Tibial nerve (tissue), 4 donors: Measurements from ENCODE around the gene TC2N. TPM values are rescaled to one million over a fixed set of nuclear protein-coding genes. Genes with fewer than 3 reads are reported as not detected.

Source experiments
- DNase-seq, 2 donors: peaks; one replicate each; pipeline ENCODE4 v3.0.0-alpha.2; 2019; ENCODE audit warnings: low spot score in 2 of 2
- H3K27ac ChIP-seq, 4 donors: fragments of 200-600 bp; sonication (generic) in 3 of 4; one replicate each; pipeline ENCODE4 v1.5.1; 2017 to 2019; ENCODE audit warnings: mild to moderate bottlenecking in 1 of 4
- H3K27me3 ChIP-seq, 2 donors: fragments of 200-600 bp; sonication (generic) in 1 of 2; one replicate each; pipeline versions ENCODE4 v1.5.1 to v1.6.0; 2017 to 2019
- H3K36me3 ChIP-seq, 3 donors: fragments of 200-600 bp; sonication (generic); one replicate each; pipeline ENCODE4 v1.5.1; 2018 to 2019
- H3K4me1 ChIP-seq, 4 donors: fragments of 200-600 bp; sonication (generic) in 3 of 4; one replicate each; pipeline ENCODE4 v1.5.1; 2017 to 2019
- H3K4me3 ChIP-seq, 4 donors: fragments of 200-600 bp; sonication (generic) in 3 of 4; one replicate each; pipeline ENCODE4 v1.5.1; 2017 to 2019; ENCODE audit warnings: mild to moderate bottlenecking in 1 of 4, moderate library complexity in 1 of 4
- H3K9me3 ChIP-seq, 4 donors: fragments of 200-600 bp; sonication (generic) in 3 of 4; one replicate each; pipeline ENCODE4 v1.5.1; 2017 to 2019
- CTCF ChIP-seq, 5 experiments: fragments of 200-600 bp in 3 of 5; fragments of 450-650 bp in 2 of 5; sonication (generic) in 3 of 5; IDR thresholded peaks; one replicate each; pipeline ENCODE4 v1.5.1; 2016 to 2019; ENCODE audit warnings: antibody characterized with exemption in 5 of 5, mild to moderate bottlenecking in 3 of 5, moderate library complexity in 2 of 5
- EP300 ChIP-seq, 2 donors: sonication (generic); formaldehyde crosslinking; IDR thresholded peaks; one replicate each; pipeline ENCODE4 v1.6.1; 2017; ENCODE audit warnings: antibody characterized with exemption in 2 of 2, mild to moderate bottlenecking in 1 of 2
- POLR2A ChIP-seq, 2 donors: fragments of 450-650 bp; IDR thresholded peaks; one replicate each; pipeline ENCODE4 v1.6.1; 2017; ENCODE audit warnings: antibody characterized with exemption in 2 of 2, mild to moderate bottlenecking in 2 of 2, moderate library complexity in 2 of 2
- WGBS, 2 donors: methylation state at CpG; one replicate each; pipeline ENCODE4 v1.1.5; 2018; 5-methylcytosine and 5-hydroxymethylcytosine counted together
- total RNA-seq, 4 donors: library from RNA; depleted of rRNA; stranded (reverse); fragments of >200 nt; gene quantifications; one replicate each; pipeline ENCODE4 v1.1.0, GENCODE V29; 2016

Gene TC2N
- total RNA-seq, 4 donors from 2014 or later, result 23.4 to 35.2 (median 25.7) TPM

- H3K27ac ChIP-seq, result no peak overlapping the region
- H3K4me1 ChIP-seq, result no peaks in the 10 kb centered on the region
- H3K27me3 ChIP-seq, result no peaks in the 10 kb centered on the region
- 40 to 44% methylated on average over 3 of the region's 3 CpGs for WGBS, 2 donors
- DNase-seq, result no peak
- TF ChIP-seq CTCF (IDR thresholded peaks at IDR 0.05), result no peak
- TF ChIP-seq POLR2A (IDR thresholded peaks at IDR 0.05), result no peak
- TF ChIP-seq EP300 (IDR thresholded peaks at IDR 0.05), result no peak
- no peak overlapping the region for H3K4me3 ChIP-seq
- no peaks in the 10 kb centered on the region for H3K9me3 ChIP-seq
- H3K36me3 ChIP-seq, result no peaks in the 10 kb centered on the region
Measured at GRCh38 chr14:91780452-91780851, 86.9 kb downstream of the TC2N start.

- TF ChIP-seq POLR2A (IDR thresholded peaks at IDR 0.05) (no peak), CTCF (IDR thresholded peaks at IDR 0.05) (no peak), EP300 (IDR thresholded peaks at IDR 0.05) (no peak)
- WGBS, 2 donors, result 92 to 96% methylated on average over 2 of the region's 2 CpGs
- no peaks in the 10 kb centered on the region for H3K9me3 ChIP-seq
Measured at GRCh38 chr14:91778217-91778616, 89.1 kb downstream of the TC2N start.

GRCh38 chr14:91774140-91775096 is 92.9 kb downstream of the TC2N start:
- DNase-seq, result no peak
- Histone ChIP-seq H3K36me3 (no peaks in the 10 kb centered on the region), H3K9me3 (no peaks in the 10 kb centered on the region), H3K4me1 (no peaks in the 10 kb centered on the region), H3K4me3 (no peak overlapping the region), H3K27me3 (no peaks in the 10 kb centered on the region), H3K27ac (no peak overlapping the region)
- TF ChIP-seq EP300 (IDR thresholded peaks at IDR 0.05), result no peak
- no peak for TF ChIP-seq POLR2A (IDR thresholded peaks at IDR 0.05)
- TF ChIP-seq CTCF (IDR thresholded peaks at IDR 0.05), result no peak
- WGBS, 2 donors, result 74 to 75% methylated on average over 5 of the region's 5 CpGs

More at GRCh38 chr14:91778217-91778616, 89.1 kb downstream of the TC2N start:
- Histone ChIP-seq H3K27ac (no peak overlapping the region), H3K27me3 (no peaks in the 10 kb centered on the region), H3K4me1 (no peaks in the 10 kb centered on the region), H3K36me3 (no peaks in the 10 kb centered on the region), H3K4me3 (no peak overlapping the region)
- DNase-seq, result no peak

GRCh38 chr14:91770185-91770584 is 97.2 kb downstream of the TC2N start:
- DNase-seq, result no peak
- H3K36me3 ChIP-seq, result no peaks in the 10 kb centered on the region
- 59 to 73% methylated on average over 2 of the region's 2 CpGs for WGBS, 2 donors
- no peak overlapping the region for H3K27ac ChIP-seq
- no peak overlapping the region for H3K4me3 ChIP-seq
- H3K27me3 ChIP-seq, result no peaks in the 10 kb centered on the region
- TF ChIP-seq POLR2A (IDR thresholded peaks at IDR 0.05), result no peak
- TF ChIP-seq EP300 (IDR thresholded peaks at IDR 0.05), result no peak
- TF ChIP-seq CTCF (IDR thresholded peaks at IDR 0.05), result no peak
- H3K4me1 ChIP-seq, result no peaks in the 10 kb centered on the region
- H3K9me3 ChIP-seq, result no peaks in the 10 kb centered on the region

- no peak overlapping the region for H3K27ac ChIP-seq
- H3K4me1 ChIP-seq, result no peaks in the 10 kb centered on the region
- peaks cover 0 to 17% (median under 1%) of the 10 kb centered on the region in 4 donors for H3K9me3 ChIP-seq
- no peak for DNase-seq
- TF ChIP-seq CTCF (IDR thresholded peaks at IDR 0.05) (no peak), EP300 (IDR thresholded peaks at IDR 0.05) (no peak), POLR2A (IDR thresholded peaks at IDR 0.05) (no peak)
- no peak overlapping the region for H3K4me3 ChIP-seq
- 33 to 34% methylated on average over 4 of the region's 4 CpGs for WGBS, 2 donors
- no peaks in the 10 kb centered on the region for H3K27me3 ChIP-seq
- no peaks in the 10 kb centered on the region for H3K36me3 ChIP-seq
Measured at GRCh38 chr14:91755570-91756295, 111.6 kb downstream of the TC2N start.
